Endothelial cell of umbilical vein (primary cell): ENCODE data around the gene MAT2A. TPM values are rescaled to one million over a fixed set of nuclear protein-coding genes. Genes with fewer than 3 reads are reported as not detected.

ENCODE experiments used
- BruUV-seq: library from RNA; stranded (reverse); fragments of 400-500 nt; replicated peaks from 2 replicates; lab custom pipeline; 2021; lab: Mats Ljungman, UMichigan
- CTCF ChIA-PET: fragments of 300-600, 350-600 bp; sonication (Branson Sonifier 250); formaldehyde crosslinking; loops from one replicate; lab custom pipeline; 2021; ENCODE audit warnings: antibody characterized with exemption, inconsistent platforms; lab: Charles Lee
- POLR2A ChIA-PET: fragments of 300-600, 350-600 bp; sonication (Branson Sonifier 250); formaldehyde crosslinking; loops from one replicate; lab custom pipeline; 2021; ENCODE audit warnings: antibody characterized with exemption, inconsistent platforms; lab: Charles Lee
- DNase-seq: peaks from one replicate; pipeline ENCODE4 v3.0.0-alpha.2; 2011; ENCODE audit warnings: low read depth, low spot score
- FAIRE-seq: peaks from 2 replicates; lab custom pipeline; 2011; peaks lifted over from hg19 to GRCh38; lab: Jason Lieb, UNC
- H2AFZ ChIP-seq: 2 replicates; pipeline ENCODE4 v1.6.0; 2012; ENCODE audit warnings: low read depth, low read length, control low read depth, inconsistent platforms
- H3K27ac ChIP-seq: 2 replicates; pipeline ENCODE4 v1.5.1; 2011; ENCODE audit warnings: low read depth, mild to moderate bottlenecking, control low read depth, low read length, moderate library complexity; ENCODE audit not compliant: insufficient read depth
- H3K27me3 ChIP-seq, 2 experiments: 2 replicates each; pipeline versions ENCODE4 v1.6.0 to v1.6.1; 2011; ENCODE audit warnings: low read length in 2 of 2, mixed read lengths in 1 of 2; ENCODE audit not compliant: control insufficient read depth in 2 of 2, insufficient read depth in 2 of 2
- H3K36me3 ChIP-seq, 2 experiments: 2 replicates in 1 of 2; 3 replicates in 1 of 2; pipeline ENCODE4 v1.5.1; 2011; ENCODE audit warnings: low read length in 2 of 2, mild to moderate bottlenecking in 1 of 2, moderate library complexity in 1 of 2; ENCODE audit not compliant: control insufficient read depth in 2 of 2, insufficient read depth in 2 of 2; ENCODE audit errors: extremely low read depth in 1 of 2
- H3K4me1 ChIP-seq: 3 replicates; pipeline ENCODE4 v1.5.1; 2011; ENCODE audit warnings: mild to moderate bottlenecking, low read length; ENCODE audit not compliant: control insufficient read depth, insufficient read depth; ENCODE audit errors: extremely low read depth
- H3K4me2 ChIP-seq: 2 replicates; pipeline ENCODE4 v1.6.1; 2011; ENCODE audit warnings: low read length, control low read depth, mixed read lengths; ENCODE audit not compliant: insufficient read depth
- H3K4me3 ChIP-seq, 3 experiments: fragments of 200-600 bp in 1 of 3; sonication (generic), shearing (Covaris generic) in 1 of 3; replicated peaks in 1 of 3; 2 replicates each; pipeline ENCODE4 v1.5.1; 2011 to 2016; ENCODE audit warnings: control low read depth in 3 of 3, low read length in 3 of 3, mild to moderate bottlenecking in 2 of 3, inconsistent platforms in 1 of 3, low read depth in 1 of 3, moderate library complexity in 1 of 3; ENCODE audit not compliant: insufficient read depth in 1 of 3
- H3K79me2 ChIP-seq: 2 replicates; pipeline ENCODE4 v1.6.0; 2012; ENCODE audit warnings: low read length, inconsistent platforms; ENCODE audit not compliant: control insufficient read depth, insufficient read depth
- H3K9ac ChIP-seq: replicated peaks from 2 replicates; pipeline ENCODE3; 2011; ENCODE audit warnings: low read length, control low read depth; ENCODE audit not compliant: insufficient read depth; ENCODE audit errors: extremely low read depth
- H3K9me1 ChIP-seq: replicated peaks from 3 replicates; pipeline ENCODE4 v1.6.0; 2011; ENCODE audit warnings: mild to moderate bottlenecking, low read length; ENCODE audit not compliant: control insufficient read depth, insufficient read depth; ENCODE audit errors: extremely low read depth
- H3K9me3 ChIP-seq: replicated peaks from 2 replicates; pipeline ENCODE4 v1.5.1; 2012; ENCODE audit warnings: low read length, inconsistent platforms; ENCODE audit not compliant: control insufficient read depth, insufficient read depth
- H4K20me1 ChIP-seq: replicated peaks from 2 replicates; pipeline ENCODE3; 2011; ENCODE audit warnings: mild to moderate bottlenecking, low read length; ENCODE audit not compliant: control insufficient read depth, insufficient read depth; ENCODE audit errors: extremely low read depth
- EZH2 ChIP-seq: IDR thresholded peaks from 2 replicates; pipeline ENCODE4 v1.6.1; 2012; ENCODE audit warnings: borderline replicate concordance, low read depth, mild to moderate bottlenecking, moderate library complexity, low read length, inconsistent platforms; ENCODE audit not compliant: severe bottlenecking
- FOS ChIP-seq: IDR thresholded peaks from 2 replicates; pipeline ENCODE4 v1.6.1; 2011; ENCODE audit warnings: mild to moderate bottlenecking, low read length, moderate library complexity, borderline replicate concordance; ENCODE audit not compliant: insufficient read depth
- GATA2 ChIP-seq: IDR thresholded peaks from 2 replicates; pipeline ENCODE4 v1.7.0; 2011; ENCODE audit warnings: low read depth, mild to moderate bottlenecking, moderate library complexity, mixed read lengths, low read length; ENCODE audit not compliant: insufficient read length, insufficient read depth
- JUN ChIP-seq: IDR thresholded peaks from 2 replicates; pipeline ENCODE4 v1.6.1; 2011; ENCODE audit warnings: borderline replicate concordance, low read depth; ENCODE audit not compliant: insufficient read length, insufficient read depth
- MYC ChIP-seq: IDR thresholded peaks from one replicate; pipeline ENCODE4 v1.6.1; 2011; ENCODE audit warnings: mild to moderate bottlenecking, low read depth, low read length
- POLR2A ChIP-seq: IDR thresholded peaks from 2 replicates; pipeline ENCODE4 v1.6.1; 2012; ENCODE audit warnings: low read depth, mild to moderate bottlenecking, control low read depth, low read length
- POLR2AphosphoS5 ChIP-seq: IDR thresholded peaks from 2 replicates; pipeline ENCODE4 v1.6.1; 2012; ENCODE audit warnings: low read depth, mild to moderate bottlenecking, control low read depth, low read length, moderate library complexity; ENCODE audit not compliant: insufficient read depth
- dilution Hi-C: fragments of 300-500 bp; cut with MboI; formaldehyde crosslinking; loops from one replicate; pipeline ENCODE4 v1.15.0; 2019; ENCODE audit warnings: low sequenced_read_pairs; ENCODE audit not compliant: extremely low pct_ligation_motif_present
- intact Hi-C: fragments of 100-400 bp; cut with micrococcal nuclease; formaldehyde crosslinking; loops from one replicate; pipeline ENCODE4 v1.10.0; 2022
- polyA plus RNA-seq, 4 experiments: library from polyadenylated mRNA; depleted of rRNA in 3 of 4; stranded (reverse) in 3 of 4; unstranded in 1 of 4; fragments of >200 nt; gene quantifications; 2 replicates each; pipeline versions ENCODE4 v1.2.1 to v1.2.3, GENCODE V29; 2011 to 2012; ENCODE audit warnings: missing spikeins in 1 of 4
- total RNA-seq: library from RNA; stranded (reverse); gene quantifications from 2 replicates; pipeline ENCODE4 v1.2.3, GENCODE V29; 2021
- TF ChIP-seq, protein P1 (sequence below), 2 donors: IDR thresholded peaks; 1 replicate in 1 of 2; 2 replicates in 1 of 2; pipeline ENCODE4 v1.5.1; 2011; ENCODE audit warnings: low read length in 2 of 2, mild to moderate bottlenecking in 2 of 2, moderate library complexity in 2 of 2, control low read depth in 1 of 2, inconsistent platforms in 1 of 2, low read depth in 1 of 2; ENCODE audit not compliant: insufficient read depth in 1 of 2; ENCODE audit errors: extremely low read depth in 1 of 2

The MAT2A gene
- total and polyA plus RNA-seq, 2 donors (not counting 3 experiments of a cell fraction or from before 2014, with no cell fraction given): 172 to 257 TPM

DNA sequence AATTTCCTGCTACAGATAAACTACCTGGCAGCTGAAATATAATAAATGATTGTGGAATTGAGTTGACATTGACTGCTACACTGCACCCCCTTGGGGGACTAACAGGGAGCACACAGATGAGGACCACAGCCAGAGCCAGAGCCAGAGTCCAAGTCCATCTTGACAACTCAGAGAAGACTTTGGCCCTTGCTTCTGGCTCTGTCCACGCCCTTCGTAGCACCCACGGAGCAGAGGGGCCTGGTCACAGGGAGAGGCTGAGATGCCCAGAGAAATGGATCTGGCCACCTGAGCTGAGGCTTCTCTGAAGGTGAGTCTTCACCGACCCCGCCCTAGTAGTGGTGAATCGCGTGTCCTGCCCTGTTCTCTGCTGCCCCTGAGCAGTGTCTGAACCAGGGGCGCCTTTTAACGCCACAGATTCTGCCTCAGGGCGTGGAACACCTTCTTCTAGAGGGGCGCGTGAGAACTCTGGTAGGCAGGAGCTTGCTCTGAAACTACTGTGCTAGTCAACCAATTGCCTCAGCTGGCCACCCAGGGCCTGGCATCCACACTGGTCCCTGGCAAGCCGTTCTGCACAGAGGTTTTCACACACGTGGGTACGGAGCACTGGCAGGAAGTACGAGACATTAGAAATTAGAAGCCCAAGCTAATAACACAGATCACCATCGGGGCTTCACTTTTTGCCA, 35.7 kb upstream of the MAT2A start:
- no peak for FAIRE-seq
- Histone ChIP-seq H2AFZ (no peak overlapping the region), H3K4me1 (peaks cover 44% of the 10 kb centered on the region), H3K9me1 (no peaks in the 10 kb centered on the region), H3K4me2 (no peak overlapping the region), H4K20me1 (no peaks in the 10 kb centered on the region), H3K4me3 (no peak overlapping the region), H3K9me3 (no peaks in the 10 kb centered on the region), H3K27ac (peak overlapping the region; percentile 39), H3K36me3 (no peaks in the 10 kb centered on the region), H3K79me2 (no peaks in the 10 kb centered on the region), H3K27me3 (no peaks in the 10 kb centered on the region), H3K9ac (no peak overlapping the region)
- intact Hi-C loops: no loop called here
- TF ChIP-seq JUN: no peak
- no peak for TF ChIP-seq POLR2AphosphoS5
- TF ChIP-seq EZH2: no peak
- TF ChIP-seq POLR2A: no peak
- no peak for TF ChIP-seq MYC
- no peak for TF ChIP-seq GATA2
- no peak for TF ChIP-seq FOS
- TF ChIP-seq, protein P1, sequence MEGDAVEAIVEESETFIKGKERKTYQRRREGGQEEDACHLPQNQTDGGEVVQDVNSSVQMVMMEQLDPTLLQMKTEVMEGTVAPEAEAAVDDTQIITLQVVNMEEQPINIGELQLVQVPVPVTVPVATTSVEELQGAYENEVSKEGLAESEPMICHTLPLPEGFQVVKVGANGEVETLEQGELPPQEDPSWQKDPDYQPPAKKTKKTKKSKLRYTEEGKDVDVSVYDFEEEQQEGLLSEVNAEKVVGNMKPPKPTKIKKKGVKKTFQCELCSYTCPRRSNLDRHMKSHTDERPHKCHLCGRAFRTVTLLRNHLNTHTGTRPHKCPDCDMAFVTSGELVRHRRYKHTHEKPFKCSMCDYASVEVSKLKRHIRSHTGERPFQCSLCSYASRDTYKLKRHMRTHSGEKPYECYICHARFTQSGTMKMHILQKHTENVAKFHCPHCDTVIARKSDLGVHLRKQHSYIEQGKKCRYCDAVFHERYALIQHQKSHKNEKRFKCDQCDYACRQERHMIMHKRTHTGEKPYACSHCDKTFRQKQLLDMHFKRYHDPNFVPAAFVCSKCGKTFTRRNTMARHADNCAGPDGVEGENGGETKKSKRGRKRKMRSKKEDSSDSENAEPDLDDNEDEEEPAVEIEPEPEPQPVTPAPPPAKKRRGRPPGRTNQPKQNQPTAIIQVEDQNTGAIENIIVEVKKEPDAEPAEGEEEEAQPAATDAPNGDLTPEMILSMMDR (IDR thresholded peaks at IDR 0.05; ENCODE audit: extremely low read depth in 1 of 2, insufficient read depth in 1 of 2, low read depth in 1 of 2, low read length in 2 of 2): no peak
- ChIA-PET CTCF (interaction anchor here (1.2 to 2.4 kb wide), 5 partner anchors 10 to 66 kb away, joined by 3 to 16 read pairs (median 3); partner anchors contain the start of gene MAT2A), POLR2A (interaction anchor here (1.3 kb wide), 1 partner anchor 35 kb away, joined by 3 read pairs; the partner anchor contains the start of gene MAT2A)
- BruUV-seq: no TSS peak
- no peak for DNase-seq
- dilution Hi-C loops: no loop called here
